Measurements from ENCODE around the gene MECR.
A peak's percentile ranks its signal among the peaks of the same experiment; 100 is the strongest.

DNA sequence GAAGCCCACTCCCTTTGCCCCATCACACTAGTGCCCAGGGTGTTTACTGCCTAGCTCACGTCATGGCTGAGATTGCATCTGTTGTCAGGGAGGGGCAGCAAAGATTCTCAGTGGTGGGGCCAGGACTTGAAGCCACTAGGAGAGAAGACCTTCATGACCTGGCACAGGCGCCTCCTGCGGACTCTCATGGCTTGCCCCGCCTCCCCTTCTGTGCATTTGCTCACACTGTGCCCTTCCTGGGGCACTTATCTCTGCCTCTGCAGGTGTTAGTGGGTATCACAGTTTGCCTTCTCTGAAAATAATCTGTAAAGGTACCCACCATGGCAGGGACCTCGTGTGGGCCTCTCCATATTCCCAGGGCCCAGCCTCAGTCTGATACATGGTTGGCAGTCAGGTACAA, 25.7 kb upstream of the MECR start:
- TF ChIP-seq CTCF (IDR thresholded peaks at IDR 0.05), result peak; percentile 25
- no peak for TF ChIP-seq EZH2 (IDR thresholded peaks at IDR 0.05)

Data from neural progenitor cell (in vitro differentiated cells).